Measurements from ENCODE around the gene AK5.
"Not testable (repeated sequence)": the region's sequence is repeated elsewhere in the genome, so short reads cannot be mapped to it uniquely, and the experiment has no call there.

AK5 gene

GRCh38 chr1:77283701-77284425, 2.0 kb downstream of the AK5 start:
- no peaks in the 10 kb centered on the region for H3K36me3 ChIP-seq (ENCODE audit: control insufficient read depth in 1 of 2, insufficient read depth in 2 of 2, low read length in 2 of 2)
- no peak overlapping the region for H3K4me3 ChIP-seq (ENCODE audit: low read depth in 1 of 2, low read length in 2 of 2)
- no peak overlapping the region for H3K27ac ChIP-seq (ENCODE audit: low read depth, low read length)
- H3K27me3 ChIP-seq (ENCODE audit: control insufficient read depth in 1 of 2, insufficient read depth in 2 of 2, low read length in 2 of 2) = peaks cover 28 to 46% of the 10 kb centered on the region in 2 donors
- no peaks in the 10 kb centered on the region for H3K4me1 ChIP-seq (ENCODE audit: control insufficient read depth in 1 of 2, insufficient read depth in 2 of 2, low read length in 2 of 2)
- H3K9ac ChIP-seq (ENCODE audit: low read depth in 1 of 2, low read length in 2 of 2) = no peak overlapping the region
- H3K9me3 ChIP-seq (ENCODE audit: control insufficient read depth in 1 of 2, low read length in 2 of 2) = no peaks in the 10 kb centered on the region

- Histone ChIP-seq H3K4me3 (ENCODE audit: low read depth in 1 of 2, low read length in 2 of 2) (no peak overlapping the region), H3K9ac (ENCODE audit: low read depth in 1 of 2, low read length in 2 of 2) (no peak overlapping the region), H3K27me3 (ENCODE audit: control insufficient read depth in 1 of 2, insufficient read depth in 2 of 2, low read length in 2 of 2) (peaks cover 14 to 25% of the 10 kb centered on the region in 2 donors), H3K9me3 (ENCODE audit: control insufficient read depth in 1 of 2, low read length in 2 of 2) (no peaks in the 10 kb centered on the region), H3K36me3 (ENCODE audit: control insufficient read depth in 1 of 2, insufficient read depth in 2 of 2, low read length in 2 of 2) (no peaks in the 10 kb centered on the region), H3K4me1 (ENCODE audit: control insufficient read depth in 1 of 2, insufficient read depth in 2 of 2, low read length in 2 of 2) (no peaks in the 10 kb centered on the region), H3K27ac (ENCODE audit: low read depth, low read length) (no peak overlapping the region)
Observed at GRCh38 chr1:77287535-77287934, 5.7 kb downstream of the AK5 start.

- Histone ChIP-seq H3K36me3 (ENCODE audit: control insufficient read depth in 1 of 2, insufficient read depth in 2 of 2, low read length in 2 of 2) (no peaks in the 10 kb centered on the region), H3K9ac (ENCODE audit: low read depth in 1 of 2, low read length in 2 of 2) (no peak overlapping the region), H3K4me1 (ENCODE audit: control insufficient read depth in 1 of 2, insufficient read depth in 2 of 2, low read length in 2 of 2) (no peaks in the 10 kb centered on the region), H3K27ac (ENCODE audit: low read depth, low read length) (no peak overlapping the region), H3K9me3 (ENCODE audit: control insufficient read depth in 1 of 2, low read length in 2 of 2) (no peaks in the 10 kb centered on the region), H3K27me3 (ENCODE audit: control insufficient read depth in 1 of 2, insufficient read depth in 2 of 2, low read length in 2 of 2) (peaks cover 6 to 18% of the 10 kb centered on the region in 2 donors), H3K4me3 (ENCODE audit: low read depth in 1 of 2, low read length in 2 of 2) (no peak overlapping the region)
Observed at GRCh38 chr1:77288275-77288674, 6.5 kb downstream of the AK5 start.

GRCh38 chr1:77290576-77290975, 8.8 kb downstream of the AK5 start:
- H3K27ac ChIP-seq (ENCODE audit: low read depth, low read length) = no peak overlapping the region
- no peaks in the 10 kb centered on the region for H3K9me3 ChIP-seq (ENCODE audit: control insufficient read depth in 1 of 2, low read length in 2 of 2)
- no peaks in the 10 kb centered on the region for H3K27me3 ChIP-seq (ENCODE audit: control insufficient read depth in 1 of 2, insufficient read depth in 2 of 2, low read length in 2 of 2)
- no peak overlapping the region for H3K9ac ChIP-seq (ENCODE audit: low read depth in 1 of 2, low read length in 2 of 2)
- H3K36me3 ChIP-seq (ENCODE audit: control insufficient read depth in 1 of 2, insufficient read depth in 2 of 2, low read length in 2 of 2) = no peaks in the 10 kb centered on the region
- no peak overlapping the region for H3K4me3 ChIP-seq (ENCODE audit: low read depth in 1 of 2, low read length in 2 of 2)
- no peaks in the 10 kb centered on the region for H3K4me1 ChIP-seq (ENCODE audit: control insufficient read depth in 1 of 2, insufficient read depth in 2 of 2, low read length in 2 of 2)

GRCh38 chr1:77292551-77292950, 10.7 kb downstream of the AK5 start:
- H3K4me1 ChIP-seq (ENCODE audit: control insufficient read depth in 1 of 2, insufficient read depth in 2 of 2, low read length in 2 of 2) = no peaks in the 10 kb centered on the region
- H3K27ac ChIP-seq (ENCODE audit: low read depth, low read length) = no peak overlapping the region
- no peaks in the 10 kb centered on the region for H3K9me3 ChIP-seq (ENCODE audit: control insufficient read depth in 1 of 2, low read length in 2 of 2)
- H3K27me3 ChIP-seq (ENCODE audit: control insufficient read depth in 1 of 2, insufficient read depth in 2 of 2, low read length in 2 of 2) = no peaks in the 10 kb centered on the region
- H3K4me3 ChIP-seq (ENCODE audit: low read depth in 1 of 2, low read length in 2 of 2) = no peak overlapping the region
- no peaks in the 10 kb centered on the region for H3K36me3 ChIP-seq (ENCODE audit: control insufficient read depth in 1 of 2, insufficient read depth in 2 of 2, low read length in 2 of 2)
- H3K9ac ChIP-seq (ENCODE audit: low read depth in 1 of 2, low read length in 2 of 2) = no peak overlapping the region

GRCh38 chr1:77300566-77300965, 18.7 kb downstream of the AK5 start:
- Histone ChIP-seq H3K4me1 (ENCODE audit: control insufficient read depth in 1 of 2, insufficient read depth in 2 of 2, low read length in 2 of 2) (no peaks in the 10 kb centered on the region), H3K36me3 (ENCODE audit: control insufficient read depth in 1 of 2, insufficient read depth in 2 of 2, low read length in 2 of 2) (no peaks in the 10 kb centered on the region), H3K4me3 (ENCODE audit: low read depth in 1 of 2, low read length in 2 of 2) (no peak overlapping the region), H3K9me3 (ENCODE audit: control insufficient read depth in 1 of 2, low read length in 2 of 2) (no peaks in the 10 kb centered on the region), H3K27me3 (ENCODE audit: control insufficient read depth in 1 of 2, insufficient read depth in 2 of 2, low read length in 2 of 2) (no peaks in the 10 kb centered on the region), H3K9ac (ENCODE audit: low read depth in 1 of 2, low read length in 2 of 2) (no peak overlapping the region), H3K27ac (ENCODE audit: low read depth, low read length) (no peak overlapping the region)

- no peaks in the 10 kb centered on the region for H3K36me3 ChIP-seq (ENCODE audit: control insufficient read depth in 1 of 2, insufficient read depth in 2 of 2, low read length in 2 of 2)
- H3K9me3 ChIP-seq (ENCODE audit: control insufficient read depth in 1 of 2, low read length in 2 of 2) = no peaks in the 10 kb centered on the region
- H3K4me1 ChIP-seq (ENCODE audit: control insufficient read depth in 1 of 2, insufficient read depth in 2 of 2, low read length in 2 of 2) = no peaks in the 10 kb centered on the region
- no peak overlapping the region for H3K4me3 ChIP-seq (ENCODE audit: low read depth in 1 of 2, low read length in 2 of 2)
- no peak overlapping the region for H3K9ac ChIP-seq (ENCODE audit: low read depth in 1 of 2, low read length in 2 of 2)
- no peaks in the 10 kb centered on the region for H3K27me3 ChIP-seq (ENCODE audit: control insufficient read depth in 1 of 2, insufficient read depth in 2 of 2, low read length in 2 of 2)
- H3K27ac ChIP-seq (ENCODE audit: low read depth, low read length) = no peak overlapping the region
Observed at GRCh38 chr1:77303387-77303786, 21.6 kb downstream of the AK5 start.

- H3K9ac ChIP-seq (ENCODE audit: low read depth in 1 of 2, low read length in 2 of 2) = no peak overlapping the region
- no peaks in the 10 kb centered on the region for H3K9me3 ChIP-seq (ENCODE audit: control insufficient read depth in 1 of 2, low read length in 2 of 2)
- no peak overlapping the region for H3K4me3 ChIP-seq (ENCODE audit: low read depth in 1 of 2, low read length in 2 of 2)
- H3K36me3 ChIP-seq (ENCODE audit: control insufficient read depth in 1 of 2, insufficient read depth in 2 of 2, low read length in 2 of 2) = no peaks in the 10 kb centered on the region
- H3K27ac ChIP-seq (ENCODE audit: low read depth, low read length) = no peak overlapping the region
- no peaks in the 10 kb centered on the region for H3K4me1 ChIP-seq (ENCODE audit: control insufficient read depth in 1 of 2, insufficient read depth in 2 of 2, low read length in 2 of 2)
- H3K27me3 ChIP-seq (ENCODE audit: control insufficient read depth in 1 of 2, insufficient read depth in 2 of 2, low read length in 2 of 2) = no peaks in the 10 kb centered on the region
Observed at GRCh38 chr1:77308889-77309621, 27.2 kb downstream of the AK5 start.

GRCh38 chr1:77310924-77311323, 29.1 kb downstream of the AK5 start:
- H3K4me3 ChIP-seq (ENCODE audit: low read depth in 1 of 2, low read length in 2 of 2) = no peak overlapping the region
- no peak overlapping the region for H3K9ac ChIP-seq (ENCODE audit: low read depth in 1 of 2, low read length in 2 of 2)
- H3K9me3 ChIP-seq (ENCODE audit: control insufficient read depth in 1 of 2, low read length in 2 of 2) = no peaks in the 10 kb centered on the region
- no peaks in the 10 kb centered on the region for H3K36me3 ChIP-seq (ENCODE audit: control insufficient read depth in 1 of 2, insufficient read depth in 2 of 2, low read length in 2 of 2)
- no peak overlapping the region for H3K27ac ChIP-seq (ENCODE audit: low read depth, low read length)
- H3K27me3 ChIP-seq (ENCODE audit: control insufficient read depth in 1 of 2, insufficient read depth in 2 of 2, low read length in 2 of 2) = no peaks in the 10 kb centered on the region
- H3K4me1 ChIP-seq (ENCODE audit: control insufficient read depth in 1 of 2, insufficient read depth in 2 of 2, low read length in 2 of 2) = no peaks in the 10 kb centered on the region

- not testable (repeated sequence) for H3K9ac ChIP-seq (ENCODE audit: low read depth in 1 of 2, low read length in 2 of 2); H3K4me1 ChIP-seq (ENCODE audit: control insufficient read depth in 1 of 2, insufficient read depth in 2 of 2, low read length in 2 of 2); H3K27ac ChIP-seq (ENCODE audit: low read depth, low read length); H3K27me3 ChIP-seq (ENCODE audit: control insufficient read depth in 1 of 2, insufficient read depth in 2 of 2, low read length in 2 of 2); H3K36me3 ChIP-seq (ENCODE audit: control insufficient read depth in 1 of 2, insufficient read depth in 2 of 2, low read length in 2 of 2); H3K4me3 ChIP-seq (ENCODE audit: low read depth in 1 of 2, low read length in 2 of 2); H3K9me3 ChIP-seq (ENCODE audit: control insufficient read depth in 1 of 2, low read length in 2 of 2)
Observed at GRCh38 chr1:77312364-77312763, 30.5 kb downstream of the AK5 start.
